Peyer's patch (tissue), 4 donors: ENCODE measurements around the gene MTERF4.

ENCODE experiments used
- CTCF ChIP-seq, 6 experiments: fragments of 450-650 bp in 4 of 6; fragments of 200-600 bp in 2 of 6; sonication (generic) in 1 of 6; IDR thresholded peaks; one replicate each; pipeline ENCODE4 v1.5.1; 2017 to 2019; ENCODE audit warnings: antibody characterized with exemption in 6 of 6, mild to moderate bottlenecking in 3 of 6, moderate library complexity in 1 of 6
- POLR2A ChIP-seq, 2 donors: fragments of 450-650 bp; IDR thresholded peaks; one replicate each; pipeline ENCODE4 v1.5.1; 2017; ENCODE audit warnings: antibody characterized with exemption in 2 of 2, mild to moderate bottlenecking in 2 of 2, moderate library complexity in 2 of 2

- TF ChIP-seq CTCF (IDR thresholded peaks at IDR 0.05) (no peak), POLR2A (IDR thresholded peaks at IDR 0.05) (no peak)
Measured at GRCh38 chr2:241047253-241048010, 54.7 kb downstream of the MTERF4 start.
